Measurements from ENCODE around the gene RHO.

DNA sequence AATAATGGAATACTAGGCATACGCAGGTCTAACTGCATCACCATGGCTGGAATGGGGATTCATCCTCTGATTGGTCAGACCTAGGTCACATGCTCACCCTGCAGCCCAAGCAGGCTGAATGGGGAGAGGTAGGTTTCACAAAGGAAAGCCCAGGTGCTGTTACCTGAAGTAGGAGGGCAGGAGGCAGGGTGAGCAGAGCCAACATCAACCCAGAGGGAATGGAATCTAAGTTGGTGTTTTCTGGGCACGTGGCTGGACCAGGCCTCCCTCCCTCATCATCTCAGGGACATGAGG lies 7.9 kb downstream of the RHO start:
- TF ChIP-seq, protein P1, sequence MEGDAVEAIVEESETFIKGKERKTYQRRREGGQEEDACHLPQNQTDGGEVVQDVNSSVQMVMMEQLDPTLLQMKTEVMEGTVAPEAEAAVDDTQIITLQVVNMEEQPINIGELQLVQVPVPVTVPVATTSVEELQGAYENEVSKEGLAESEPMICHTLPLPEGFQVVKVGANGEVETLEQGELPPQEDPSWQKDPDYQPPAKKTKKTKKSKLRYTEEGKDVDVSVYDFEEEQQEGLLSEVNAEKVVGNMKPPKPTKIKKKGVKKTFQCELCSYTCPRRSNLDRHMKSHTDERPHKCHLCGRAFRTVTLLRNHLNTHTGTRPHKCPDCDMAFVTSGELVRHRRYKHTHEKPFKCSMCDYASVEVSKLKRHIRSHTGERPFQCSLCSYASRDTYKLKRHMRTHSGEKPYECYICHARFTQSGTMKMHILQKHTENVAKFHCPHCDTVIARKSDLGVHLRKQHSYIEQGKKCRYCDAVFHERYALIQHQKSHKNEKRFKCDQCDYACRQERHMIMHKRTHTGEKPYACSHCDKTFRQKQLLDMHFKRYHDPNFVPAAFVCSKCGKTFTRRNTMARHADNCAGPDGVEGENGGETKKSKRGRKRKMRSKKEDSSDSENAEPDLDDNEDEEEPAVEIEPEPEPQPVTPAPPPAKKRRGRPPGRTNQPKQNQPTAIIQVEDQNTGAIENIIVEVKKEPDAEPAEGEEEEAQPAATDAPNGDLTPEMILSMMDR (IDR thresholded peaks at IDR 0.05): no peak
- no peak for TF ChIP-seq ATF2 (CRISPR knock-in tag; IDR thresholded peaks at IDR 0.05; ENCODE audit: borderline replicate concordance, low read depth)
- no peak for TF ChIP-seq ATF1 (CRISPR knock-in tag; IDR thresholded peaks at IDR 0.05)
- no peak for TF ChIP-seq CDX4 (CRISPR knock-in tag; IDR thresholded peaks at IDR 0.05; ENCODE audit: borderline replicate concordance)
- no peak for TF ChIP-seq SMAD3 (CRISPR knock-in tag; IDR thresholded peaks at IDR 0.05; ENCODE audit: borderline replicate concordance)
- TF ChIP-seq SP1 (CRISPR knock-in tag; conservative IDR thresholded peaks at IDR 0.05): no peak
- peak; percentile 44 for TF ChIP-seq NFYB (CRISPR knock-in tag; conservative IDR thresholded peaks at IDR 0.05; ENCODE audit: low read depth)

All from WTC11 (cell line).